Retinal pigment epithelial cell (primary cell): ENCODE results near the gene KRT1.

ENCODE experiments used
- DNase-seq: peaks from one replicate; pipeline ENCODE4 v3.0.0-alpha.2; 2010; ENCODE audit warnings: low read depth
- H3K4me3 ChIP-seq: 2 replicates; pipeline ENCODE4 v1.5.1; 2011; ENCODE audit warnings: mild to moderate bottlenecking, low read length, control low read depth, moderate library complexity
- CTCF ChIP-seq: conservative IDR thresholded peaks from 2 replicates; pipeline ENCODE4 v1.5.1; 2011; ENCODE audit warnings: low read depth, low read length, control low read depth, inconsistent platforms

The KRT1 gene

GRCh38 chr12:52633383-52633782 is 46.8 kb downstream of the KRT1 start:
- no peak overlapping the region for H3K4me3 ChIP-seq
- no peak for TF ChIP-seq CTCF
- no peak for DNase-seq

GRCh38 chr12:52632656-52633055 is 47.6 kb downstream of the KRT1 start:
- no peak for DNase-seq
- TF ChIP-seq CTCF: no peak
- no peak overlapping the region for H3K4me3 ChIP-seq

- no peak for DNase-seq
- no peak for TF ChIP-seq CTCF
- no peak overlapping the region for H3K4me3 ChIP-seq
Observed at GRCh38 chr12:52631676-52632459, 48.3 kb downstream of the KRT1 start.

DNA sequence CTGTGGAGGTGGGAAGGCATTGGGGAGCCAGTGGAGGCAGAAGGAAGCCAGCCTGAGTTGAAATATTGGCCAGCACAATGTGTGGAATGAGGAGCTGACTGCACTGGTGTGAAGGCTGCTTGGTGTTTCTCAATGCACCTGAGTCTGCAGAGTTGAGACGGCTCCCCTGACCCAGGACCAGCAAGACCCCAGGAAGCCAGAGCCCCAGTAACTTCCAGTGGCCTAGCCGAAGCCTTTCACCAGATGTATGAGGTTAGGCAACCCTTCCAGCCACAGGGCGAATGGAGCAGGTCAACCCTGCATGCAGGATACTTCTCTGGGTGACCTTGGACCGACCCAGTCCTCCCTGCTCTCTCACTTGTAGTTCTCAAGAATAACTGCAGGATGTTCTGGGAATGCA is 48.9 kb downstream of the KRT1 start:
- no peak overlapping the region for H3K4me3 ChIP-seq
- no peak for TF ChIP-seq CTCF
- no peak for DNase-seq

DNA sequence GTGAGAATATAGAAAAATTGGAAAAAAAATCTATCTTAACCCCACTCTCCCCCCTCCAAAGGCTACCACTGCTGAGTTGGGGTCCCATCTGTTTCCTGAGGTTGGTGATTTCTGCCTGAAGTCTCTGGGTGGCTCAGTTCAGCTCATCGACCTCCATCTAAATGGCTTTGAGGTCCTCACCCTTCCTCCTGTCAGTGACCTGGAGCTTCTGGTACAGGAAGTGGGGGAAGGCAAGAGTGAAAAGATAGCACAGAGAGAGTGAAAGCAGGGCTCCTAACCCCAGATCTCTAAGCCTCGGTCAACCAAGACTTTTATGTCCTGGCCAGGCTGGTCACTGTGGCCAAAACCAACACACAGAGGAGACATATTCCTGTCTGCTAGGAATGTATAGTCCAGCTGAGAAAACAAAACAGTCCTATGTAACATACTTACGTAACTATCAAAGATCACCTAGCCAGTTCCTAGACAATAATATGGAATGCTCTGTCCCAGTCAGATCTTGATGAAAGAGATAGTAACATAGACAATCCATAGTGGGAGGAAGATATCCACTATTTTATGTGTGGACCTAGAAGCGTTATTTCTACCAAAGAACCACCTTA is 49.5 kb downstream of the KRT1 start:
- TF ChIP-seq CTCF: no peak
- DNase-seq: no peak
- H3K4me3 ChIP-seq: no peak overlapping the region

DNA sequence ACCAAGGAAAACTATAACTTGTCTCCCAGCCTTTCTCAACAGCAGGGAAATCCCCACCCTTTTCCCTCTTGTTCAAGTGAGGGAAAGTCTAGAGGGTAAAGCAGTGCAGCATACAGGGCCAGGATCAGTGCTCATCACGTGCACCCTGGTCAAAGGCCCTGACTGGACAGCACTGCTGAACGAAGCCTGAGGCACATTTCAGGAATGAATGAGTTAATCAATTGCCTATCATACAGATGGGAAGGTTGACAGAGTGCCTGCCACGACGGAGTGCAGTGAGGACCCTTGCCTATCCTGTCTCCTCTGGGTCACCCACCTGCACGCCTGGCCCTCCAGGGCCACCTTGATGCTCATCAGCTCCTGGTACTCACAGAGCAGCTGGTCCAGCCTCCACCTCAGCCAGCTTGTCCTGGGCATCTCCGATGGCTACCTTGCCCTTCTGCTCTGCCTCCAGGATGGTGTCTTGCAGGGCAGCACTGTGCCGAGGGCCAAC is 50.2 kb downstream of the KRT1 start:
- H3K4me3 ChIP-seq: no peak overlapping the region
- no peak for DNase-seq
- TF ChIP-seq CTCF: no peak
